NK-92 (cell line): ENCODE results near the gene ORM2.

Experiments used
- DNase-seq: peaks from one replicate; lab custom pipeline; 2025; ENCODE audit not compliant: unreplicated experiment; lab: John Stamatoyannopoulos, UW

The ORM2 gene

DNA sequence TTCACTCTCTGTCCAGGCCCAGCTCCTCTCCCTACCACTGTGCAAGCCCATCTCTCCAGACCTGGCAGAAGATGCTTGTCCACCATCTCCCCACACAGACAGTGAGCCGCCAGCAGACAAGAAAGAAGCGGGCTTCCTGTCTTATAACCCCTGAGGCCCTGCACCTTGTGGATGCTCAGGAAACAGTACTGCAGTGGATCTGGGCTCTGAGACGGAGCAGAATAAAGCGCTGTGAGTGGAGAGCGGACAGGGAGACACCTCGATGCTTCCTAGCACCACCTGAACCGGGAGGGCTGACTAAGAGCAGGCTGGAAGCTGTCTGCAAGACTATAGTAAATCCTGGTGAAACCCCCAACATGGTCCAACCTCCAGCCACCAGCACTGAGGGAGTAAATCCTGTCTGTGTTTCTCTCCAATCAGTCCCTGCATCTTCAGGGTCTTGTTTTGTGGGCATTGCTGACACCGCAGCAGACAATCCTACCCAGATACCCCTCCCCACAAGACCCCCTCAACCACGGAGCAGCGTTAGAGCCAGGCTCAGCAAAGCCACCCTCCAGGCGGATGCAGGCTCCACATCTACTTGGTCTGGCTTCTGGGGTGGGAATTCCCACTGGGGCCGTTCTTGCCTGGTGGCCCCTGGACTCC lies 18.7 kb downstream of the ORM2 start:
- DNase-seq = no peak

DNA sequence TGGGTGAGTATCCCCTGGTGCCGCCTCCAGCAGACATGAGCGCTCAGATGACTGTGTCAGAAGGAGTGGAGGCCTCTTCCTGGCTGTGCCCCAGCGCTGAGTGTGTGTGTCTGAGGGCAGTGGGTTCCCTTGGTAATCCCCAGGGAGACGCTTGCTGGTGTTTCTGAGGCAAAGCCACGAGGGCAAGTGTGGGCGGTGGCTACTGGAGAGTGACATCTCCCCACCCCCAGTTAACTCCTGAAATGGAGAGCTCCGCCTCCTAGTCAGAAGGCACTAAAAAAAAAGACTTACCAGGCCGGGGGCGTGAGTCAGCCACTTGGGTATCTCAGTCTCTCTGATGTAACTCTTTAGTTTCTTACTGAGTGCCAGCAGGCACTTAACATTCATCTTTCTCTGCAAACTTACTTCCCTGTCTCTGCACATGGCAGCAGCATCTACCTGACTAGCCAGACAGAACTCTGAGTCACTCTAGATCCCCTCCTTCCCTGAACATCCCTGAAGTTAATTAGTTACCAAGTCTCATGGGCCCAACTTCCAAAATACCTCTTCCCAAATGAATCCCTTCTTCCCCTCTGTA lies 19.3 kb downstream of the ORM2 start:
- no peak for DNase-seq

DNA sequence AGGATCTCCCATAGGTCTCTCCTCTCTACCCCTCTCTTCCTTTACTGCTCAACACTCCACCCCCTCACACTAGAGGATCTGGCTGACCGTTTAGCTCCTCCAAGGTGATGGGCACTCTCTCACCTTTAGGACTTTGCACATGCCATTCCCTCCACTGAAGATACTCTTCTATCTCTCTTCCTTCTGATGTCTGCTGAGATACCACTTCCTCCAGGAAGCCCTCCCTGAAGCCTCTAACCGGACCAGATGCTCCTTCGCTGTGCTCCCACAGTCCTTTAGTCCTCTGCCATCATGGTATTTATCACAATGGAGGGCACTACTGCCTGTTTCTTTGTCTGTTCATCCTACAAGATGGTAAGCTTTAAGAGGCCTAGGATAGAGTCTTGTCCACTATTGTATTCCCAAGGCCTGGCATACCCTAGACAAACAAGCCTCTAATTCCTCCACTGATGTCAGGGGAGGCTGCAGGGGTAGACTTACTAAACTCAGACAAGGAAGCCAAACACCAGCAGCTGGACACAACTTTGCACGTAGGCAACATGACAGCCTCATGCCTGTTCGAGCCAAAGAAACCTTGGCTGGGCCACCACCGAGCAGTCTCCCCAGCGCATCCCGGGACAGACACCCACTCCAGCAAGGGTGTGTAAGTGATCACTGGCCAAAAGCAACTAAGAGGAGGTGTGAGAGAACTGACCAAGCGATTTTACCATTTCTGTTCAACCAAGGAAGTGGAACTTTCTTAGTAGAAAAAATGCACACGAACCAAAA lies 20.2 kb downstream of the ORM2 start:
- DNase-seq = no peak

DNA sequence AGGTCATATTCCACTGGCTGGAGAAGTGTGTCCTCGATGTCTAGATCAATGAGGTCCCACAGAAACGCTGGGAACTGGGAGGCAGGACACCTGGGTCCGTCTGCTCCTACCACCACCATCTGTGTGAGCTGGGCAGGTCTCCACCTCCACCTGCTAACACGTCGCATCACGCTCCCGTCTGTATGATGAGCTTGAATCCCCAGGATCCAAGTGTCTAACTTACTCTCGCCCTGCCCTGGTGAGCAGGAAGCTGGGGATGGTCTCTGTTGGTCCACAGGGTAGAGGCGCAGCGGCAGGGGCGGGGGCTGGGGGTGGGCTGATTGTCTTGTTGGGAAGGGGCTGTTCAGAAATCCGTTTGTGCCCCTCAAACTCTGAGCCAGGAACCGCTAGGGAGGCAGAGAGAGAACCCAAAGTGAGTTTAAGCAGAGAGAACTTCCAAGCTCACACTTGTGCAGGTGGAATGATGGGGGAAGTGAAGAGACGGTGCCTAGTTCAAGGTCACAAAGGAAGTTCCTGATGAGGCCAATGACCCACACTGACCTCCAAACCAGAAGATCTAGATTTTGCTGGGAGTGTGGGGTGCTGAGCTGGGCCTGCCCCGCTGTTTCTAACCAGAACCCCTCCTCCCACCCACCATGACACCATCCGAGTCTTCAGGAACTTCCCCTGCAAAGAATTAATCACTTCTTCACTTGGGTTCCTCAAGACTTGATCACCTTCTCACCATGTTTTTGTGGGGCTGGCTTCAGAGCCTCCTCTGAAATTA lies 21.1 kb downstream of the ORM2 start:
- no peak for DNase-seq

DNA sequence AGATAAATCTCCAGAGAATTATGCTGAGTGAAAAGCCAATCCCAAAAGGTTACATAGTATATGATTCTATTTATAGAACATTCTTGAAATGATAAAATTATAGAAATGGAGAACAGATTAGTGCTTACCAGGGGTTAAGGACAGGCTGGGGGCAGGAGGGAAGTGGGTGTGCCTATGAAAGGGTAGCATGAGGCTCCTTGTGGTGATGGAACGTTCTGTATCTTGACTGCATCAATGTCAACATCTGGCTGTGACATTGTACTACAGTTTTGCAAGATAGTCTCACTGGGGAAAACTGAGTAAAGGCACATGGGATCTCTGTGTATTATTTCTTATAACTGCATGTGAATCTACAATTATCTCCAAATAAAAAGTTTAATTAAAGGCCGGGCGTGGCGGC lies 22.3 kb downstream of the ORM2 start:
- DNase-seq = no peak

DNA sequence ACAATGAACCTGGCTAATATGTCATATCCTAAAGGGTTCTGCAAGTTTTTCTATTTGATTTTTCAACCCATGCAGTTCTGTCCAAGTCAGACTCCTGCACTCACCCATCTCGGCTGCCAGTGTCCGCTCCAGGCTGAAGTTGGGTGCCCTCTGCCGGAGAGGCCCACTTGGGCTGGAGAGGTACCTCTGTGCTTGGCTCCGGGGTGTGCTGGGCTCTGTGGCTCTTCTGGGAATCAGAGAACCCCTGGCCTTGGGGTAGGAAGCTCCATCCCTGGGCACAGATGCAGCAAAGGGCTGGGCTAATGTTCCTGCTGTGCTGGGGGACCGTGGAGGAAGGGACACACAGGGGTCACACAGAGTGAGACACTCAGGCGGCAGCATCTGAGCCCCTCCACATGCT lies 26.2 kb downstream of the ORM2 start:
- no peak for DNase-seq

DNA sequence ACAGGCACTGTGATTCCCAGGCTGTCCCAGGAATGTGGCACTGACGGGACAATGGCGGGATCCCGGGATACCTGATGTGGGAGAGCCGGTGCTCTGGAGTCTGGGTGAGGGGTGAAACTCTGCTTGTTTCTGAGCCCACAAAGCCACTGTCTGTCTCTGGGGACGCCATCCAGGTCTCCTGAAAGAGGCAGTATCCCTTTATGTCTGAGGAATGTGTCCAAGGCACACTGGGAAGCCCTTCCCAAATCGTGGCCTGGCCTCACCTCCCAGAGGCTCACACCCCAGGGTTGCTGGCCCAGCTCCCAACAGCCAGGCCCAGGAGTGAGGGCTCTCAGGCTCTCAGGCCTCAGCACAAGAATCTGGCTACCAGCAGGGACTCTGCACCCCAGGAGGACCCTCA lies 27.1 kb downstream of the ORM2 start:
- no peak for DNase-seq

DNA sequence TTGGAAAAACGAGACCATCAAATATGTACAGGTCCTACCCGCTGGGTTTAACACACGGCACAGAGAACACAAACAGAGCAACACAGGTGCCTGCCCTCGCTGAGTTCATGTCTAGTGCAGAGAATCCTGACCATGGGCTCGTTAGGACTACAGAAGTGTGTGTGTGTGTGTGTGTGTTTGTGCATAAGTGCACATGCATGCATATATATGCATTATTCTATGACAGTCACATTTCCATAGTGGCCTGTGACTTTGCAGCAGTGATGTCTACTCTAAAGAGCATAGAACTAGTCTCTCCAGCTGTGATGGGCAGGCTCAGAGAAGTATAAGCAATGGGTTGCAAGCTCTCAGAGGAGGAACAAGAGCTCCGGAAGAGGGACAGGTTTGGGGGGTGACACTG lies 27.7 kb downstream of the ORM2 start:
- DNase-seq = no peak

DNA sequence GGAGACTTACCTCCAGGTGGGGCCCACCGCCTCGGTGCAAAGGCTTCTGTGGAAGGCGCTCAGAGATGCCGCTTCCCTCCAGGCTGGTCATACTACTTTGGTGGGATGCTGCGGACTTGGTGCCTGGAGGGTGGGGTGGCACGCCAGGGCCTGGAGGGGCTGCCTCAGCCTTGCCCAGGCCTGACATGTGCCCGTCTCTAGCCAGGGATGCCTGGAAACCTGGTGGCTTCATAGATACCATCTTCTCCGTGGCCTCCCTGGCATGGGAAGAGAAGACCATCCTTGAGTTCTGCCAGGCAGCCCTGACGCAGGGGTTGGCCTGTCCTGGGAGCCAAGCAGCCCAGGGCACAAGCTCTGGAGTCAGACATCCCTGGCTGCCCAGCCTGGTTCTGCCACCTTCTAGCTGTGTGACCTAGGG lies 28.3 kb downstream of the ORM2 start:
- DNase-seq = no peak

DNA sequence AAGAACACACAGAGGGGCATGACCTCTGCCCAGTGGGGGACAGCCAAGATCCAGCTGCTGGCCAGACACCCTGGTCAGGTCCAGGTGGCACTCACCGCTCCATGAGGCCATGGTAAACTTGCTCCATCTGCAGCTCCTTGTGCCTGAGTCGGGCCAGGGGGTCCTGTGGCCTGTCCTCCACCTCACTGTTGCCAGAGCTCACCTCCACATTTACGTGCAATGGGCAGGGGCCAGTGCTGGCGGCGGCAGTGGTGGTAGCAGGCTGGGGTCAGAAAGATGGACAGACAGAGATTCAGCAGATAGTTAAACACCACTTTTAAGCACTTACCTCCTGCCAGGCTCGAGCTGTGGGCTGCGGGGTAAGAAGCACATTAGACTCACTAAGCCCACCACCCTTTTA lies 30.1 kb downstream of the ORM2 start:
- no peak for DNase-seq

DNA sequence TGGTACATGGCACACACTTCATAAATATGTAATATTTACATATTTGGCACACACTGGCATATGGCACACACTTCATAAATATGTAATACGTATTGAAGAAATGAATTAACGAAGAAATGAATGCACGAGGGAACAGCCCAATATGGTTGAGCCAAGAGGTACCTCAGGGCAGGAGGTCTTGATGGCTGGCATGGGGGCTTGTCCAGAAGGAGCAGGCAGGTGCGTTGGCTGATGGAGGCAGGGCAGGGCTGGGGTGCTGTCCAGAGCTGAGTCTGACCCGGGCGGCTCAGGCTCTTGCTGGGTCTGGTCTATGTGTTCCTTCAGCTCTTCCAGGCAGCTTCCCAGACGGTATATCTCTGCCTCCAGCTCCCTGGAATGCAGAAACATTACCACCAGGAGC lies 31.9 kb downstream of the ORM2 start:
- DNase-seq = no peak

DNA sequence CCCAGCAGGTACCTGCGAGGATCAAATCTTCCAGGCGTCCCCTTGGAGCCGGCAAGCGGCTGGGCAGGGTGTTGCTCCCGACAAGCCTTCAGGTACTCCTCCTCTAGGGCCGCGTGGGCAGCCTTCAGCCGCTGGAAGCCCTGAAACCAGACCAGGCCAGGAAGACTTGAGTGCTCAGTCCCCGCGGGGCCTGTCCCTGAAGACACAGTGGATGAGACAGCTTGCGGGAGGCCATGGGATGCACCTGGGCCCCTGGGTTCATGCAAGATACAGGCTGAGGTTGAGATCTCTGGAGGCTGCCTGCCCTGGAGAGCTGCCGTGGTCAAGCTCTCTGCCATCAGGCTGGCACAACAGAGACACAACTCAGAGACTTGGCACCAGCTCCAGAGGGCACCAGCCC lies 32.7 kb downstream of the ORM2 start:
- no peak for DNase-seq

DNA sequence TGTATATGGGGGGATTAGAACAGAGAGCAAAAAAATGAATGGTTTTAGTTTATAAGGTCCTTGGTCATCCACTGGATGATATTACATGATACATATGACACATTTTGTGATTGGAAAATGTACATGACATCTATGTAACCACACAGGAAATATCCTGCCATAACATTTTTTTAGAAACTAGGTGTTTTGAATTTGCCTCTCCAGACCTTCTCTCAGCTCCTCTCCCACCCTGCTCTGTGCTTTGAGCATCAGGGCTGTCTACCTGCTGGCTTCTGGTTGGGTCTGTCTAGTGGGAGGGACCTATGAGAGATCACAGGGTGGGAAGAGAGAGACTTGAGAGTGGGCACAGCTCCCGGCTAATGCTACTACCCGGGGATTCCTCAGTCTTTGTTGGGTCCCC lies 33.8 kb downstream of the ORM2 start:
- no peak for DNase-seq

DNA sequence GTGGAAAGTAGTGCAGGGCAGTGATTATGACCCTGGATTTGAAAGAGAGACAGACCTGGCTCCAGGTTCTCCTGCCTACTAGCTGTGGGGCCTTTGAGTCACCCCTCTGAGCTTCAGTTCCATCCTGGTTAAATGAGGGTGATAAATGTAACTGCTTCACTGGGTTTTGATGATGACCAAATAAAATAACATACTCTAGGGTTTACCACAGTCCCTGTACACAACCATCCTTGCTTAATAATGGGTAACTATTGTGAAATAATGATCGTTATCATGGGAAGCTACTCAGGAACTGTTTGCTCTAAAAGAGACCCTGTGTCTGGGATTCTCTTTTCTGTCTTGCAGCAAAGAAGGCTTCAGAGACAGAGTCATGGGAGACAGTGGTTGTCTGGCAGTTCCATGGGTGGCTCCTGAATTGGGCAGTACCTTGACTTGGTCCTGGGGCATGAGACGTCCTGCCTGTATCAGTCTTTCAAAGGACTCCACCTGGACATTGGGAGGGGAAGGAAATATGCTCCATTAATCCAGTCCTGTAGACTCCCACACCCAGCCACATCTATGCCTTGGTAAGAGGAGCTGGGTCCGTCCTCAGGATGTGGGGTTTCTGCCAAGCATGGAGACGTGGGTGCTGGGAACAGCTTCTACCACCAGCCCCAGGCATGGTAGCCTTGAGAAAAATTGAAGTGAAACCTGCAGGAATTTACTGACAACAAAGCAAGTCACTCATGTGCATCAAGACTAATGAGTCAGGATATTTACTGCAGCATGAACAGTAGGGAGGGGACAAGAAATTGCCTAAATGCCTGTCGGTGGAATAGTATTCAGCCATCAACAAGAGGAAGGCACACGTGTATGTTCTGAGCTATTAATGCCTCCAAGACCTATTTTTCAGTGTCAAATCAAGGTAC lies 34.7 kb downstream of the ORM2 start:
- DNase-seq = no peak

DNA sequence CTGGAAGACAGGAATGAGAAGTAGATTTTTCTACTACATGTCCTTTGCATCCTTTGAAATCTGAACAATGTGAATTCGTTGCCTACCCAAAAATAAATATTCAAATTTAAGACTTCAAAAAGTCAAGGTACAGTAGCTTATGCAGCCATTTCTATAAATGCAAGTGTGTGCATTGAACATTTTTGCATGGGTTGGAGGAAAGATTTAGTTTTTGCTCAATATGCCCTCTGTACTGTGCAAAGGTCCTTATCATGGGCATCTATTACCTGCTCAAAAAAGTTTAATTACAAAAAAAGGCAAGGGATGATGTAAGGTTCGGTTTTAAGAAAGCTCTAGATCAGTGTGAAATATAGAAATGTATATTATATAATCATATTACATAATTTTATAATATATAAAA lies 35.5 kb downstream of the ORM2 start:
- DNase-seq = no peak

DNA sequence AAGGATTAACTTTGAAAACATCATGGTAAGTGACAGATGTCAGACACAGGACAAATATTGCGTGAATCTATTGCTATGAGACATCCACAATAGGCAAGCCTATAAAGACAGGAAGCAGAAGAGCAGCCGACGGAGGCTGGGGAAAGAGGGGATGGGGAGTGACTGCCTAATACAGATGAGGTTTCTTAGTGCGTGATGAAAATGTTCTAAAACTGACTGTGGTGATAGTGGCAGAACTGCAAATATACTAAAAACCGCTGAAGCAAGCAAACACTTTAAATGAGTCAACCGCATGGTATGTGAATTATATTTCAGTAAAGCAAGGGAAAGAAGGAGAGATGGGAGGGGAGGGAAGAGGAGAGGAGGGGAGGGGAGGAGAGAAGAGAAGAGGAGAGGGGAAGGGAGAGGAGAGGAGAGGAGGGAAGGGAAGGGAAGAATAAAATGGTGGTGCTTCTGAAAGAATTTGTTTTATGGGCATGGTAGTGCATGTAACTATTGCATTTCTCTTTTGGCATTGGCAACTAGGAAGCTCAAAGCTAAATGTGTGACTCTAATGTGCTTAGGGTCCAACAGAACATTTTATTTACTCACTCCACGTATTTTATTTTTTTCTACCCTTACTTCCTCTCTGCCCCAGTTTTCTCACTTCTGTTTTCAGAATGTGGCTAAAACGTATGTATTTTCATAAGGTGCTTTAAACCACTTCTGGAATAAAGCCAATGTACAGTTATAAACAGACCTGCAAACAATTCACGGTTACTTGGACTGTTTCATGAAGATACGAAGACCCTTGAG lies 36.9 kb downstream of the ORM2 start:
- DNase-seq = no peak

DNA sequence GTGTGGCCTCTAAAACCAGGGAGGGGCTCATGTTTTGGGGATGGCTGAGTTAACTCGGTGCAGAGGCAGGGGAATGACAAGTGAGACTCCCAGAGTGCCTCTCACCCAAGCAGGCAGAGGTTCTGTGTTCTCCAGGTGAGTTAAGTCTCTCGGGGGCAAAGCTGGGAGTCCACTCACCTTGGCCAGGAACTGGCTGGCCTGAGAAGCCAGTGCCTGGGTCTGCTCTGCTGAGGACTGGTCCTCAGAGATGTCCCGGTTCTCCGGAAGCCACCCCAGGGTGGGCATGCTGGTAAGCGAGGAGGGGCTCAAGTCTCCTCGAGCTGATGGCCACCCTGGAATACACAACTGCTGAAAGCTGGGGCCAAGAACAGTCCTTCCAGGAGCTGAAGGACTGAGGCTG lies 37.7 kb downstream of the ORM2 start:
- DNase-seq = no peak

DNA sequence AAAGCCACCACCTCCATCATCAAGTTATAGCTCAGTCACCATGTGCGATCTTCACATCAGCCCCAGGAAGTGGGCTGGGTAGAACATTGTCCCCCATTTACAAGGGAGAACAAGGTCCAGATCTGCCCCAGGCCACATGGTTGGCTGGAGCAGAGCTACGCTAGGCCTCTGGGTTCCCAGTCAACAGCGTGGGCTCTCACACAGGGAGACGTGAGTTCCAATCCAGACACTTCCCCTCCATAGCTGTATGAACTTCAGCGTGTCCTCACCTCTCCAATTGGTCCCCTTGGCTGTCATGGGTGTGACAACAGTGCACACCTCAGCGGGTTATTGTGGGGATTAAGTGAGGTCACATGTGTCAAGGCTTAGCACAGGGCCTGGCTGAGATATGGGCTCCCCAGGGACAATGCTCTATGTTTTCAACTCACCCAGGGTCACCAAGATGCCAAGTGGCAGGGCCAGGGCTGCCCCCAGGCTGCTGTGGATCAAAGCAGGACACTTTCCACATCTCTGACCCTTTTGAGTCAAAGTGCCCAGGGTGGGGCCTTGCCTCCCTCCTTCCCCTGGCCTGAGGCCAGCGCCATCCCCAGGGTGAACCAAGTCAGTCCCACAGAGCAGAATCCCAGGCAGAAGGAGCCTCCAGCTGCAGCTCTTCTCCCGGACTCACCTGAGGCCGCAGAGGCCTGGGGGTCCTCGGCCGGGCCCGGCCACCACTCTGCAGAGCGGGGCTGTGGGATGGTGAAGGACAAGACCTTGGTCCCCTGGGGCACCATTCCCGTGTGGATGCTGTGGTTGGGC lies 38.3 kb downstream of the ORM2 start:
- DNase-seq = no peak
